Measurements from ENCODE around the gene POP7. TPM values are rescaled to one million over a fixed set of nuclear protein-coding genes. Genes with fewer than 3 reads are reported as not detected.

Gene POP7
- total and polyA plus RNA-seq, 2 experiments from 2014 or later, result 39.2 to 48.7 TPM

- Histone ChIP-seq H3K9me2 (replicated peaks; ENCODE audit: insufficient read depth) (no peaks in the 10 kb centered on the region), H3K79me2 (peaks cover 28% of the 10 kb centered on the region), H3K4me1 (ENCODE audit: insufficient read depth) (peaks cover 6% of the 10 kb centered on the region), H3K27me3 (no peaks in the 10 kb centered on the region), H2AFZ (no peak overlapping the region), H3K4me3 (no peak overlapping the region), H3K36me3 (replicated peaks; ENCODE audit: insufficient read depth, low read depth) (no peaks in the 10 kb centered on the region), H3K9me3 (ENCODE audit: low read depth) (no peaks in the 10 kb centered on the region), H3K27ac (no peak overlapping the region), H4K20me1 (ENCODE audit: insufficient read depth, poor library complexity, severe bottlenecking) (peaks cover 25% of the 10 kb centered on the region), H3K4me2 (no peak overlapping the region)
- no peak for DNase-seq (ENCODE audit: low spot score)
- TF ChIP-seq EZH2 (IDR thresholded peaks at IDR 0.05; ENCODE audit: borderline replicate concordance) (no peak), CTCF (IDR thresholded peaks at IDR 0.05; ENCODE audit: poor library complexity) (no peak), EZH2phosphoT487 (IDR thresholded peaks at IDR 0.05; ENCODE audit: low read depth, severe bottlenecking, unreplicated experiment) (no peak)
- 93% methylated on average over 18 of the region's 18 CpGs for WGBS (ENCODE audit: low lambda C conversion rate, missing lambda C conversion rate)
Observed at GRCh38 chr7:100671353-100672327, 34.3 kb upstream of the POP7 start.

GRCh38 chr7:100673302-100673941, 32.5 kb upstream of the POP7 start, which contains the start of gene GNB2:
Gene GNB2 (plus strand): TSS chr7:100673740. CDS start chr7:100676266, 2,526 bp downstream.
- Histone ChIP-seq H3K9me3 (ENCODE audit: low read depth) (no peaks in the 10 kb centered on the region), H2AFZ (peak within 1 kb of the TSS; percentile 47), H3K36me3 (replicated peaks; ENCODE audit: insufficient read depth, low read depth) (no peaks in the 10 kb centered on the region), H4K20me1 (ENCODE audit: insufficient read depth, poor library complexity, severe bottlenecking) (peaks cover 42% of the 10 kb centered on the region), H3K4me3 (peak within 1 kb of the TSS; percentile 96), H3K4me1 (ENCODE audit: insufficient read depth) (peaks cover 8% of the 10 kb centered on the region), H3K79me2 (peaks cover 44% of the 10 kb centered on the region), H3K4me2 (peak within 1 kb of the TSS; percentile 98), H3K9me2 (replicated peaks; ENCODE audit: insufficient read depth) (no peaks in the 10 kb centered on the region), H3K27me3 (no peaks in the 10 kb centered on the region), H3K27ac (peak within 1 kb of the TSS; percentile 90)
- under 1% methylated on average over 29 of the region's 65 CpGs for WGBS (ENCODE audit: low lambda C conversion rate, missing lambda C conversion rate)
- TF ChIP-seq EZH2 (IDR thresholded peaks at IDR 0.05; ENCODE audit: borderline replicate concordance), result no peak
- no peak for TF ChIP-seq CTCF (IDR thresholded peaks at IDR 0.05; ENCODE audit: poor library complexity)
- DNase-seq (ENCODE audit: low spot score), result peak; percentile 99

- Histone ChIP-seq H3K27me3 (no peaks in the 10 kb centered on the region), H3K27ac (peak overlapping the region; percentile 90), H3K79me2 (peaks cover 48% of the 10 kb centered on the region), H3K4me1 (ENCODE audit: insufficient read depth) (peaks cover 14% of the 10 kb centered on the region), H3K36me3 (replicated peaks; ENCODE audit: insufficient read depth, low read depth) (no peaks in the 10 kb centered on the region), H3K9me2 (replicated peaks; ENCODE audit: insufficient read depth) (no peaks in the 10 kb centered on the region), H3K4me3 (peak overlapping the region; percentile 96), H2AFZ (peak overlapping the region; percentile 47), H3K9me3 (ENCODE audit: low read depth) (no peaks in the 10 kb centered on the region), H4K20me1 (ENCODE audit: insufficient read depth, poor library complexity, severe bottlenecking) (peaks cover 46% of the 10 kb centered on the region), H3K4me2 (peak overlapping the region; percentile 98)
- TF ChIP-seq EZH2phosphoT487 (IDR thresholded peaks at IDR 0.05; ENCODE audit: low read depth, severe bottlenecking, unreplicated experiment) (no peak), CTCF (IDR thresholded peaks at IDR 0.05; ENCODE audit: poor library complexity) (no peak), EZH2 (IDR thresholded peaks at IDR 0.05; ENCODE audit: borderline replicate concordance) (no peak)
- peak; percentile 43 for DNase-seq (ENCODE audit: low spot score)
- WGBS (ENCODE audit: low lambda C conversion rate, missing lambda C conversion rate), result 0% methylated on average over 8 of the region's 34 CpGs
Observed at GRCh38 chr7:100673942-100674410, 31.9 kb upstream of the POP7 start.

Data from hepatocyte (in vitro differentiated cells).